Hepatocyte (in vitro differentiated cells): ENCODE measurements around the gene RAET1L. TPM values are rescaled to one million over a fixed set of nuclear protein-coding genes. Genes with fewer than 3 reads are reported as not detected.

Experiments used
- DNase-seq: peaks from one replicate; pipeline ENCODE4 v3.0.0-alpha.2; 2016; ENCODE audit warnings: low spot score
- H2AFZ ChIP-seq: fragments of 200-600 bp; sonication (generic); 2 replicates; pipeline ENCODE4 v1.6.0; 2016; ENCODE audit warnings: antibody characterized with exemption, mild to moderate bottlenecking
- H3K27ac ChIP-seq: fragments of 200-600 bp; sonication (generic); 2 replicates; pipeline ENCODE4 v1.5.1; 2016; ENCODE audit warnings: mild to moderate bottlenecking
- H3K27me3 ChIP-seq: fragments of 200-600 bp; sonication (generic); 2 replicates; pipeline ENCODE4 v1.6.1; 2016
- H3K36me3 ChIP-seq: fragments of 200-600 bp; sonication (generic); replicated peaks from 2 replicates; pipeline ENCODE4 v1.5.1; 2016; ENCODE audit warnings: low read depth; ENCODE audit not compliant: insufficient read depth
- H3K4me1 ChIP-seq: fragments of 200-600 bp; sonication (generic); 2 replicates; pipeline ENCODE4 v1.5.1; 2016; ENCODE audit warnings: mild to moderate bottlenecking, moderate library complexity; ENCODE audit not compliant: insufficient read depth
- H3K4me2 ChIP-seq: fragments of 200-600 bp; sonication (generic); 2 replicates; pipeline ENCODE4 v1.6.0; 2016
- H3K4me3 ChIP-seq: fragments of 200-600 bp; sonication (generic); 2 replicates; pipeline ENCODE4 v1.5.1; 2016; ENCODE audit warnings: mild to moderate bottlenecking
- H3K79me2 ChIP-seq: fragments of 200-600 bp; sonication (generic); 2 replicates; pipeline ENCODE4 v1.6.0; 2017; ENCODE audit warnings: mild to moderate bottlenecking
- H3K9me2 ChIP-seq: fragments of 200-600 bp; sonication (generic); replicated peaks from 2 replicates; pipeline ENCODE4 v1.6.0; 2017; ENCODE audit warnings: mild to moderate bottlenecking; ENCODE audit not compliant: insufficient read depth
- H3K9me3 ChIP-seq: fragments of 200-600 bp; sonication (generic); 2 replicates; pipeline ENCODE4 v1.5.1; 2016; ENCODE audit warnings: low read depth, mild to moderate bottlenecking
- H4K20me1 ChIP-seq: fragments of 200-600 bp; sonication (generic); 2 replicates; pipeline ENCODE4 v1.6.0; 2016; ENCODE audit warnings: mild to moderate bottlenecking; ENCODE audit not compliant: insufficient read depth, poor library complexity, severe bottlenecking
- CTCF ChIP-seq: fragments of 200-600 bp; sonication (generic); IDR thresholded peaks from 2 replicates; pipeline ENCODE4 v1.5.1; 2016; ENCODE audit warnings: antibody characterized with exemption, mild to moderate bottlenecking; ENCODE audit not compliant: poor library complexity
- EZH2 ChIP-seq: fragments of 200-600 bp; sonication (generic); IDR thresholded peaks from 2 replicates; pipeline ENCODE4 v1.6.1; 2016; ENCODE audit warnings: antibody characterized with exemption, mild to moderate bottlenecking, borderline replicate concordance
- EZH2phosphoT487 ChIP-seq: fragments of 200-600 bp; sonication (generic); IDR thresholded peaks from one replicate; pipeline ENCODE4 v1.6.1; 2018; ENCODE audit warnings: antibody characterized with exemption, mild to moderate bottlenecking, low read depth, moderate library complexity; ENCODE audit not compliant: unreplicated experiment, severe bottlenecking
- WGBS: methylation state at CpG from one replicate; pipeline ENCODE4 v1.1.6; 2016; ENCODE audit warnings: low lambda C conversion rate; ENCODE audit errors: missing lambda C conversion rate; 5-methylcytosine and 5-hydroxymethylcytosine counted together
- polyA plus RNA-seq: library from polyadenylated mRNA; unstranded; fragments of >200 nt; fragmentation: Nextera tagmentation; extraction: Ambion mirVana; gene quantifications from 2 replicates; pipeline ENCODE4 v1.2.1, GENCODE V29; 2016
- total RNA-seq: library from RNA; depleted of rRNA; stranded (reverse); fragments of >200 nt; gene quantifications from 2 replicates; pipeline ENCODE4 v1.2.3, GENCODE V29; 2014

RAET1L gene
- total and polyA plus RNA-seq, 2 experiments from 2014 or later = not detected

GRCh38 chr6:150008588-150008987 lies 16.7 kb downstream of the RAET1L start:
- Histone ChIP-seq H3K4me1 (no peaks in the 10 kb centered on the region), H3K4me2 (no peak overlapping the region), H3K4me3 (no peak overlapping the region), H2AFZ (no peak overlapping the region), H3K27me3 (peaks cover 55% of the 10 kb centered on the region), H4K20me1 (no peaks in the 10 kb centered on the region), H3K9me2 (no peaks in the 10 kb centered on the region), H3K9me3 (no peaks in the 10 kb centered on the region), H3K27ac (no peak overlapping the region), H3K36me3 (no peaks in the 10 kb centered on the region), H3K79me2 (no peaks in the 10 kb centered on the region)
- peak; percentile 61 for DNase-seq
- WGBS = 67% methylated on average over 9 of the region's 9 CpGs
- TF ChIP-seq EZH2 = no peak
- no peak for TF ChIP-seq EZH2phosphoT487
- no peak for TF ChIP-seq CTCF

DNA sequence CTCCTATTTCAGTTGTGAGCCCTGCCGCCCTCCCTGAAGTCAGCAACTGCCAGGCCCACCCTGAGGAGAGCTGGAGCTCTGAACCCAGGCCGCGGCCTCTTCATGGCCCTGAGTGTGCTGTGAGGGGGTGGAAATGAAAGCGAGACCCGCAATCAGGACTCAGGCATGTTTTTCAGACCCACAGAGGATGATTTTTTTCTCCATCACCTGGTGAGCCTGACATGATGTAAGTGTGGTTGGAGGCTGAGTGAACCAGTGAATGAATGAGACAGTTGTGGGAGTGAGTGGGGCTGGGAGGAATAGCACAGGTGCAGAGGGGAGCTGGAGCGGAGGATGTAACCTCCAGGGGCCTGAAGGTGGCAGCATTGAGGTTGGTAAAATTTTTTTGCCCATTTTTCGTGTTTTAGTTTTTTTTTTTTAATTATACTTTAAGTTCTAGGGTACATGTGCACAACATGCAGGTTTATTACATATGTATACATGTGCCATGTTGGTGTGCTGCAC lies 18.3 kb downstream of the RAET1L start:
- Histone ChIP-seq H3K9me3 (no peaks in the 10 kb centered on the region), H2AFZ (no peak overlapping the region), H3K9me2 (no peaks in the 10 kb centered on the region), H3K27me3 (peaks cover 39% of the 10 kb centered on the region), H4K20me1 (no peaks in the 10 kb centered on the region), H3K27ac (no peak overlapping the region), H3K4me1 (no peaks in the 10 kb centered on the region), H3K4me2 (no peak overlapping the region), H3K36me3 (no peaks in the 10 kb centered on the region), H3K4me3 (no peak overlapping the region), H3K79me2 (no peaks in the 10 kb centered on the region)
- 57% methylated on average over 7 of the region's 7 CpGs for WGBS
- TF ChIP-seq EZH2 (no peak), CTCF (peak; percentile 50)
- DNase-seq = peak; percentile 37

DNA sequence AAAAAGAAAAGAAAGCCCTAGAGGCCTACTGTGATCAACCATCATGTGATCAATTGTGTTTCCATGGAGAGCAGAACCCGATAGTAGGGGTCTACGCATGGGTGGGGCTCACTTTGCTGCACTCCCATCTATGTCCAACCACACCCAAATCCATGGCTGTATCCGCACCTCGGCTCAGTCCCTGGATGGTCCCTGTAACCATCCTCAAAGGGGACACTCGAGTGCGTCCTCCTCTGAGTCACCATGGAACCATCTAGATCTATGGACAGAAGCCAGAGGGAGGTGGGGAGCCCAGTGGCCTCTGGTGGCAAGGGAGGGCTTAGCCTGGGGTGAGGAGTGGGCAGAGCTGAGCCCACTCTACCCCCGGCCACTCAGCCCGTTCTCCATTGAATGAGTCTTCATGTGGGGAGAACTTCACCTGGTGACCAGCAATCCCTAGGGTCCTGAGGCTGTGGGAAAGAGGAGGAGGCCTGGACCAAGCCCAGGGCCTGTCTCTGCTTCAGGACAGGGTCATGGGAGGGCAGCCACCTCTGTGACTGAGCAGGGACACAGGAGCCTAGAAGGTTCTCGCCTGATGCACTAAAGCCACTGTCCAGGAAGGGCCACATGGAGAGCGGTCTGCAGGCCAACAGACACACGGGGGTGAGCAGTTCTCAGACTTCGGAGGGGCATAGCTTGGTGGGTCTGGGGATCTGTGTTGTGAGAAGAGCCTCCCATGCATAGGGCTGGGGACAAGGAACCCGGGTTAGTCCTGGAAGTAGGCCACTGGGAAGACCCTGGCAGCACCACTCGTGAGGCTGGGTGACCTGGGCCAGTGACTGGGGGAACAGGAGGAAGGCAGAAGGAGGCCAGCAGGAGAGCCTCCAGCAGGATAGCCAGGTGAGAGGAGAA lies 19.3 kb downstream of the RAET1L start:
- DNase-seq = no peak
- Histone ChIP-seq H4K20me1 (no peaks in the 10 kb centered on the region), H3K4me2 (peak overlapping the region; percentile 97), H3K9me3 (no peaks in the 10 kb centered on the region), H3K36me3 (no peaks in the 10 kb centered on the region), H3K4me3 (peak overlapping the region; percentile 43), H2AFZ (peak overlapping the region; percentile 87), H3K79me2 (no peaks in the 10 kb centered on the region), H3K9me2 (no peaks in the 10 kb centered on the region), H3K27me3 (peaks cover 29% of the 10 kb centered on the region), H3K4me1 (no peaks in the 10 kb centered on the region), H3K27ac (no peak overlapping the region)
- 71% methylated on average over 14 of the region's 14 CpGs for WGBS
- TF ChIP-seq EZH2 (no peak), CTCF (no peak), EZH2phosphoT487 (no peak)
